ENCODE measurements around the gene STAP2.

GRCh38 chr19:4380254-4380727 lies 41.7 kb upstream of the STAP2 start:
- TF ChIP-seq CTCF (IDR thresholded peaks at IDR 0.05; ENCODE audit: insufficient read depth, low read length), result no peak
- no peak for TF ChIP-seq REST (IDR thresholded peaks at IDR 0.05; ENCODE audit: insufficient replicate concordance, low read depth)

Data from HL-60 (cell line).